Tibial nerve (tissue), 4 donors: Measurements from ENCODE around the gene BCR. TPM values are rescaled to one million over a fixed set of nuclear protein-coding genes. Genes with fewer than 3 reads are reported as not detected.

Experiments used
- DNase-seq, 2 donors: peaks; one replicate each; pipeline ENCODE4 v3.0.0-alpha.2; 2019; ENCODE audit warnings: low spot score in 2 of 2
- H3K27ac ChIP-seq, 4 donors: fragments of 200-600 bp; sonication (generic) in 3 of 4; one replicate each; pipeline ENCODE4 v1.5.1; 2017 to 2019; ENCODE audit warnings: mild to moderate bottlenecking in 1 of 4
- H3K27me3 ChIP-seq, 2 donors: fragments of 200-600 bp; sonication (generic) in 1 of 2; one replicate each; pipeline versions ENCODE4 v1.5.1 to v1.6.0; 2017 to 2019
- H3K36me3 ChIP-seq, 3 donors: fragments of 200-600 bp; sonication (generic); one replicate each; pipeline ENCODE4 v1.5.1; 2018 to 2019
- H3K4me1 ChIP-seq, 4 donors: fragments of 200-600 bp; sonication (generic) in 3 of 4; one replicate each; pipeline ENCODE4 v1.5.1; 2017 to 2019
- H3K4me3 ChIP-seq, 4 donors: fragments of 200-600 bp; sonication (generic) in 3 of 4; one replicate each; pipeline ENCODE4 v1.5.1; 2017 to 2019; ENCODE audit warnings: mild to moderate bottlenecking in 1 of 4, moderate library complexity in 1 of 4
- H3K9me3 ChIP-seq, 4 donors: fragments of 200-600 bp; sonication (generic) in 3 of 4; one replicate each; pipeline ENCODE4 v1.5.1; 2017 to 2019
- CTCF ChIP-seq, 5 experiments: fragments of 200-600 bp in 3 of 5; fragments of 450-650 bp in 2 of 5; sonication (generic) in 3 of 5; IDR thresholded peaks; one replicate each; pipeline ENCODE4 v1.5.1; 2016 to 2019; ENCODE audit warnings: antibody characterized with exemption in 5 of 5, mild to moderate bottlenecking in 3 of 5, moderate library complexity in 2 of 5
- EP300 ChIP-seq, 2 donors: sonication (generic); formaldehyde crosslinking; IDR thresholded peaks; one replicate each; pipeline ENCODE4 v1.6.1; 2017; ENCODE audit warnings: antibody characterized with exemption in 2 of 2, mild to moderate bottlenecking in 1 of 2
- POLR2A ChIP-seq, 2 donors: fragments of 450-650 bp; IDR thresholded peaks; one replicate each; pipeline ENCODE4 v1.6.1; 2017; ENCODE audit warnings: antibody characterized with exemption in 2 of 2, mild to moderate bottlenecking in 2 of 2, moderate library complexity in 2 of 2
- WGBS, 2 donors: methylation state at CpG; one replicate each; pipeline ENCODE4 v1.1.5; 2018; 5-methylcytosine and 5-hydroxymethylcytosine counted together
- total RNA-seq, 4 donors: library from RNA; depleted of rRNA; stranded (reverse); fragments of >200 nt; gene quantifications; one replicate each; pipeline ENCODE4 v1.1.0, GENCODE V29; 2016

BCR gene
- total RNA-seq, 4 donors from 2014 or later, result 99.0 to 174 (median 120) TPM

- WGBS, 2 donors, result 52 to 54% methylated on average over 17 to 18 of the region's 18 CpGs
- H3K27me3 ChIP-seq, result no peaks in the 10 kb centered on the region
- H3K36me3 ChIP-seq, result peaks cover 2 to 99% (median 5%) of the 10 kb centered on the region in 3 donors
- H3K27ac ChIP-seq, result peak overlapping the region; percentile 29 to 91 (median 60)
- peak; percentile 70 to 79 for DNase-seq
- peaks cover 0 to 58% (median 18%) of the 10 kb centered on the region in 4 donors for H3K4me1 ChIP-seq
- TF ChIP-seq CTCF (IDR thresholded peaks at IDR 0.05) (peak; percentile 75 to 88 (median 81)), EP300 (IDR thresholded peaks at IDR 0.05) (peak in 1 of 2 donors; percentile 76), POLR2A (IDR thresholded peaks at IDR 0.05) (peak in 1 of 2 donors; percentile 13)
- H3K9me3 ChIP-seq, result no peaks in the 10 kb centered on the region
- H3K4me3 ChIP-seq, result no peak overlapping the region
Measured at GRCh38 chr22:23289851-23290724, 109.8 kb downstream of the BCR start.

DNA sequence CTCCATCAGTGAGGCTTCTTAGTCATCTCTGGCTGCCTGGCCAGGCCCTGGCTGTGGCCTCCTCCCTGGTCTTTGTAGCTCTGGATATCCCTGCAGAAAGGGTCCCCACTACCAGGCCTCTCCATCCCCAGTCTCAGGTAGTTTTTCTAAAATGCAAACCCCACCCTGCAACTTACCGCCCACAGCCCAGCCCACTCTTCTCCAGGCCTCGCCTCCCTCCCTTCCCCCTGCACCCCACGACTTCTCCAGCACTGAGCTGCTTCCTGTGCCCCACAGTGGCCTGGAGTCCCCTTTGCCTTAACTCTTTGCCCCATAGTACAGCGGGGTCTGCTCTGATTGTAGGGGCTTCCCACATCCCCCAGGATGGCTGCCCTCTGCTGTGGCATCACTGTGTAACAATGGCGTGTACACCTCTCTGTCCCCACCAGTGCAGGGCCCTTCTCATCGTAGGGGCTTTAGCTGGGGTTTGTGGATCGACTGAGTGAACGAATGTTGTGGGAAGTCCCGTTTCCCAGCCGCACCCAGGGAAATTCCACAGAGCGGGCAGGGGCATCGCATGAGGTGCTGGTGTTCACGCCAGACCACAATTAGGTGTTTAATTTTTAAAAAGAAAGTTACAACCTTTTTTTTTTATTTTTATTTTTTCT, 111.6 kb downstream of the BCR start:
- 80 to 90% methylated on average over 13 of the region's 13 CpGs for WGBS, 2 donors
- no peak for TF ChIP-seq CTCF (IDR thresholded peaks at IDR 0.05)
- Histone ChIP-seq H3K9me3 (no peaks in the 10 kb centered on the region), H3K4me1 (peaks cover 0 to 45% (median 13%) of the 10 kb centered on the region in 4 donors), H3K36me3 (peaks cover 2 to 99% (median 5%) of the 10 kb centered on the region in 3 donors), H3K27me3 (no peaks in the 10 kb centered on the region), H3K27ac (peak overlapping the region in 1 of 4 donors; percentile 53), H3K4me3 (no peak overlapping the region)
- no peak for DNase-seq

- peak overlapping the region in 1 of 4 donors; percentile 53 for H3K27ac ChIP-seq
- peaks cover 0 to 45% (median 13%) of the 10 kb centered on the region in 4 donors for H3K4me1 ChIP-seq
- WGBS, 2 donors, result 78 to 81% methylated on average over 15 to 17 of the region's 17 CpGs
- H3K9me3 ChIP-seq, result no peaks in the 10 kb centered on the region
- no peak for DNase-seq
- peaks cover 2 to 99% (median 5%) of the 10 kb centered on the region in 3 donors for H3K36me3 ChIP-seq
- TF ChIP-seq EP300 (IDR thresholded peaks at IDR 0.05), result no peak
- TF ChIP-seq CTCF (IDR thresholded peaks at IDR 0.05), result no peak
- no peak for TF ChIP-seq POLR2A (IDR thresholded peaks at IDR 0.05)
- H3K4me3 ChIP-seq, result no peak overlapping the region
- H3K27me3 ChIP-seq, result no peaks in the 10 kb centered on the region
Measured at GRCh38 chr22:23292453-23293350, 112.4 kb downstream of the BCR start.

GRCh38 chr22:23293720-23294119, 113.4 kb downstream of the BCR start:
- 91 to 94% methylated on average over 13 to 14 of the region's 14 CpGs for WGBS, 2 donors
- H3K9me3 ChIP-seq, result no peaks in the 10 kb centered on the region
- no peak for DNase-seq
- H3K27me3 ChIP-seq, result no peaks in the 10 kb centered on the region
- no peak overlapping the region for H3K4me3 ChIP-seq
- H3K36me3 ChIP-seq, result peaks cover 2 to 99% (median 5%) of the 10 kb centered on the region in 3 donors
- TF ChIP-seq POLR2A (IDR thresholded peaks at IDR 0.05), result no peak
- no peak for TF ChIP-seq EP300 (IDR thresholded peaks at IDR 0.05)
- TF ChIP-seq CTCF (IDR thresholded peaks at IDR 0.05), result no peak
- H3K4me1 ChIP-seq, result peaks cover 0 to 41% (median 13%) of the 10 kb centered on the region in 4 donors
- no peak overlapping the region for H3K27ac ChIP-seq
